Measurements from ENCODE around the gene ING4.

The ING4 gene

GRCh38 chr12:6635856-6636531 lies 26.9 kb downstream of the ING4 start, which contains the start of gene LPAR5:
TSS of gene LPAR5 (minus strand) at chr12:6635959. CDS start at chr12:6621248, 14,711 bp downstream.
- peak; percentile 32 for DNase-seq (ENCODE audit: low read depth)

GRCh38 chr12:6635375-6635855 lies 27.5 kb downstream of the ING4 start:
- peak; percentile 52 for DNase-seq (ENCODE audit: low read depth)

DNA sequence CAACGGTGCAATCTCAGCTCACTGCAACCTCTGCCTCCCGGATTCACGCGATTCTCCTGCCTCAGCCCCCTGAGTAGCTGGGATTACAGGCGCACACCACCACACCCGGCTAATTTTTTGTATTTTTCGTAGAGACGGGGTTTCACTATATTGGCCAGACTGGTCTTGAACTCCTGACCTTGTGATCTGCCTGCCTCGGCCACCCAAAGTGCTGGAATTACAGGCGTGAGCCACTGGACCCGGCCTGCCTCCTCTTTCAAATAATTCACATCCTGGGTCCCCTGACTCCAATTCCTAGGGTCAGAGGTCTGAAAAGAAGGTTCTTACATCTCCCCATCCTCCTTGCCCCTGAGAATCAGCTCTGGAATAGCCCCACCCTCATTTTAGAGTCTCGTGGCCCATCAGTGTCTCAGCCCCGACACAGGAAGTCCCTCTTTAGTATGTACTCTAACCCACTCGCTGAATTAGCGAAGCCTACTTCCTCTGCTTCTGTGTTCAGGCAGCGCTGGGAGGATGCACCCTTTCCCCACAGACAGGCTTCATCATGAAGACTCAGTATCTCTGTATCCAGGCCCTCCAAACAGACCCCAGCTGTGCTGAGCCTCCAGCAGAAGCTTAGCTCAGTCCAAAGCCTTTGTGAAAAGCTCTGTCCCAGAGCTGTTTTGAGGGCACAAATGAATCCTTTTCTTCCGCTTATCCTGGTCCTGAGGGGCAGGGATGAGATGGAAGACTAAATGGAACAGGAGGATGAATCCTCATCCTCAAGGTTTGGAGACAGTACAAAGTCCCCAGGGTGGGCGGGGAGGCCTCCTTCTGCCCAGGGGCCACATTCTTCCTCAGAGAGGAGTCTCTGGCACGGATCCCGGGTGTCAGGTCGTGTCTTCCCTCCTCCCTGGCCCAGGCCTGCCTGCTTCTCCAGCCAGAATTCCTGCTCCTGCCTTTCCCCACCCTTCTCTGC lies 30.6 kb downstream of the ING4 start:
- no peak for DNase-seq (ENCODE audit: low read depth)

DNA sequence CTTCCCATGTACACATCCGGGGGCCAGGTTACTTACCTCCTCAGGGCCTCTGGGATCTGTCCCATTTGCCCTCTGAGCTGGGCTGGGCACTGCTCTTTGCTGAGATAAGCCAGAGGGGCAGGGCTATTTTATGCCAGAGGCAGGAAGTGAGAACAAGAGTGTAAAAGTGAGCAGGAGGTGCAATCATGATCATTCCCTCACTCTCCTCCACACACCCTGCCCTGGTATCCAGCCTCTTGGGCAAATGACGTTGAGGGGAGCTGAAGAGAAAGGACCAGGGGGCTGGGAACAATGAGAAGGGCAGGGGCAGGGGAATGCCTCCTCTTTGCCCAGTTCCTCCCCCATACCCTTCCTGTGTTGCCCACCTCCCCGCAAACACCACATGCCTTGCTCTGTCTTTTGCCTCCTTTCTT lies 31.4 kb downstream of the ING4 start:
- no peak for DNase-seq (ENCODE audit: low read depth)

- DNase-seq (ENCODE audit: low read depth): no peak
Observed at GRCh38 chr12:6630736-6631135, 32.2 kb downstream of the ING4 start.

DNA sequence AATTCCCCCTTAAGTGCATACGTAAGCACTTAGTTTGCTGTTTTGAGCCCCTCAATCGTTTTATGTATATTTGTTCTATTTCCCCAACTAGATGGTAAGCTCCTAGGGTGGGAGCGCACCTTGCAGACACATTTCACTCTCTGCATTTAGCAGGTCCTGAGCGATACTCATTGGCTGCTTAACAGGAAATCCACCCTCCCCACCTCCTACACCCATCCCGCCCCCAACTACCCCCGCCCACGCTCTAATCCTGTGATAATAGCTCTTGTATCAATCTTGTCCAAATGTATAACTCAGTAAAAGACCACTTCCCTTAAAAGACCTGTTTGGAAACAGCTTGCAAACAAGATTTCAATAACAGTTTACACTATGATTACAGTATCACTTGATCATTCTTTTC lies 35.3 kb downstream of the ING4 start:
- no peak for DNase-seq (ENCODE audit: low read depth)

DNA sequence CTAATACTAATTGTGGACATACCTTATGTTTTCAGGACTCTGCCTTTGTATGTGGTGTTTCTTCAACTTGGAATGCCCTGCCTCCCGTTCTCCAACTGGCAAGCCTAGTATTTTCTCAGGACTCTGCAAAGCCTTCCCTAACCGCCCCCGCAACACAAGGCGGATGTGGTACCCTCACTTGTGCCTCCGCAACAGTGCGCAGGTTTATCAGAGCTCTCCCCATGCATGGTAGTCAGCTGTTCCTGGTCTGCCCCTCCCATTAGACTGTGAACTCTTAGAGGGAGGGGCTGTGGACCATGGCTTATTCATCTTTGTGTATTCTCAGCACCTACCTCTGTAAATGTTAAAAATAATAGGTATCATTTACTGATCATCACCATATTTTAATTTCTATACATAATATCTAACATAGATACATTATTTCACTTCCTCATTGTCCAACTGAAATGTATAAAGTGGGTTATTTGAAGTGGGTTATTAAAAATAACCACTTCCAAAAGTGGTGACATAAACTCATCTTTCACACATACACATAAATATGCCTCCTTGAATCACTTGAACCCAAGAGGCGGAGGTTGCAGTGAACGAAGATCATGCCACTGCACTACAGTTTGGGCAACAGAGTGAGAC lies 36.1 kb downstream of the ING4 start:
- DNase-seq (ENCODE audit: low read depth): no peak

- DNase-seq (ENCODE audit: low read depth): no peak
Observed at GRCh38 chr12:6620885-6621274, 42.0 kb downstream of the ING4 start.

- peak; percentile 50 for DNase-seq (ENCODE audit: low read depth)
Observed at GRCh38 chr12:6620137-6620884, 42.6 kb downstream of the ING4 start.

DNA sequence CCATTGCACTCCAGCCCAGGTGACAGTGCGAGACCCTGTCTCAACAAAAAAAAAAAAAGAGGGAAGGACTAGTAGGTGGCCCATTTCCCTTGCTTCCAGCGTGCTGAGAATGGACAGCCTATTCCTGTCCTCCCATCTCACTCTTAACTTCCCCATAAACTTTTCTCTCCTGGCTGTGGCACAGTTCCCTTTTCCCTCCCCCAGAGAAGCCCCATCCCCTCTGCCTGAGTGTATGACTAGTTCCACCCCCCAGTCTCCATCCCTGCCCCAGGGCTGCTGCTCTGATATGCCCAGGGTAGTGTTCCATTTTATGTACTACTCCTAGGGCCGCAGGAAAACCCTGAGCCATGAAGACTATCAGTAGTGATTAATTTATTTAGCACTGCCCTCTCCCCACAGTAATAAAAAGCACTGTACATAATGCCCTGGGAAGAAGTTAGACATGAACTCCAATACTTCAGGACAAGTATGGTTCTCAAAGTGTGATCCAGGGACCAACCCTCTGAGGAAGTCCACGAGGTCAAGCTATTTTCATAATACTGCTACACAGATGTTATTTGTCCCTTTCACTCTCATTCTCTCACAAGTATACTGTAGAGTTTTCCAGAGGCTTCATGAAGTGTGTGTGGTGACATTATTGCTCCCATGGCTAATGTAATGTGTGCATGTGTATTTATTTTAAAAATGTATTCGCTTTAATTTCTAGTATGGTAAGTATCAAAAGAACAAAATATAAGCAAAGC lies 44.3 kb downstream of the ING4 start:
- DNase-seq (ENCODE audit: low read depth): no peak

DNA sequence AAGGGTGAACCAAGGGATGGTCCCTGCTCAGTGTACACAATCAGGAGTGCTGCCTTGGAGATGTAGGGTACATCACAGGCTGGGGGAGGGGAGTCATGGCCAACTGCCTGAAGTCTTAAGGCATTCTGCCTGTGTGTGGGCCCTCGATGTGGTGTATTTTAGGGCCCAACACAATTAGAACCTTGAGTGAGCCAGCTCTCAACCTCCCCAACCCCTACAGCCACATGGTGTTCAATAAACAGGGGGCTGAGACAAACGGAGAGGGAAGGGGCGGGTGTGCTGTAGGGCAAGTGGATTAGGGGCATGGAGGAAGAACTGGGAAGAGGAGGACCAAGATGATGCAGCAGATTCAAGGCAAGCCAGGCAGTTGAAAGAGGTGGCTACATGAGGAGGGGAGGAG lies 47.1 kb downstream of the ING4 start:
- DNase-seq (ENCODE audit: low read depth): no peak

DNA sequence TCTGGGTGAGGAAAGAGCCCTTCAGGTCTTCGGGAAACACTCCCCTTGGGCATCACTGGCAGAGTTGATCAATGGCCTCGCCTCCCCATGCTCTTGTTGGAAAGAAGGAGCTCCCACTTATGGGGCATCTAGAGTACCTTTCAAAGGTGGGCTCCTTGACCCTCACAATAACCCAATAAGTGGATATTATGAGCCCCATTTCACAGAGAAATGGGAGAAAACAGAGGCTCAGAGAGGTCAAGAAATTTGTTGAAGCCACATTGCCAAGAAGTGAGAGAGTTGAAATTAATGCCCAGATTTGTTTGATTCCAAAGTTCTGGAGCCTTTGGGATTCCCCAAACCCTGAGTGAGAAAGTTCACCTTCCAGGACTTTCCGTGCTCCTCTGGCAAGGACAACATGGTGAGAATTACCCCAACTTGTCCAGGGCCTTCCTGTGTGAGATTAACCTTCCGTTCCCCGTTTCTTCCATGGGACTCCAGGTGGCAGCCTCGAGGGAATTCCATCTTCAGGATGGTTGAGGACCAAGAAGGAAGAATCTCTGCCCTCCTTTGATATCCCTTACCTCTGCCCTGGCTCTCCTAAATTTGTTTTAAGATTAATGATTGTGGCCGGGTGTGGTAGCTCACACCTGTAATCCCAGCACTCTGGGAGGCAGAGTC lies 48.3 kb downstream of the ING4 start:
- no peak for DNase-seq (ENCODE audit: low read depth)

DNA sequence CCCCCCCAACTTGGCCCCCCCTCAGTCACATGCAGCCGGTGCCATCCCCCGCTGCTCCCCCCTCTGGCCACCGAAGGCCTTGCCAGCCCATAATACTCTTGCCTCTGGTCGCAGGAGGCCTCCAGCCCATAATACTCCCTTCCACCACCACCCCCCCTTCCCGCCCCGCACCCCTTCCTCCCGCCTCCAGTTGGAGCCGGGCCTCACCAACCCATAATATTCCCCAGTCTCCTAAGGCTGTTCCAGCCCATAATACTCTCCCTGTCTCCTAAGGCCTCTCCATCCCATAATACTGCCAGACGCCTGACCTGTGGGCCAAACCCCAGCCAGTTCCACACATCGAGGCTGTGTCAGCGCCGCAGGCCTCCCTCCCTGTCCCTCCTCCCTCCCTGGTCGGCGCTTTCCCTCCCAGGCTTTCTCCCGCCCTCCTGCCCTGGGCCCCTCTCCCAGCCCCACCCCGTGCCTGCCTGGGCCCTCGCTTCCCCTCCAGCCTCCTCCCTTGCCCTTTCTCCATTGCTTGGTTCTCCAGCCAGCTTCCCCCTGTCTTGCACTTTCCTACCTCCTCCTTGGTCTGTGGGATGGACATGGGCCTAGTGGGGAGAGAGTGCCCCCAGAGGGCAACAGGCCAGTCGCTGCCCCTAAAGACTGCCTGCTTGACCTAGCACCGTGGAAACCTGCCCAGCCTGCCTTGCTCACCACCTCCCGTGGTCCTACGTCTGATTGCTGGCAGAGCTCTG lies 49.0 kb downstream of the ING4 start:
- no peak for DNase-seq (ENCODE audit: low read depth)

- DNase-seq (ENCODE audit: low read depth): no peak
Observed at GRCh38 chr12:6613015-6613775, 49.7 kb downstream of the ING4 start.

- DNase-seq (ENCODE audit: low read depth): no peak
Observed at GRCh38 chr12:6612652-6613014, 50.3 kb downstream of the ING4 start.

DNA sequence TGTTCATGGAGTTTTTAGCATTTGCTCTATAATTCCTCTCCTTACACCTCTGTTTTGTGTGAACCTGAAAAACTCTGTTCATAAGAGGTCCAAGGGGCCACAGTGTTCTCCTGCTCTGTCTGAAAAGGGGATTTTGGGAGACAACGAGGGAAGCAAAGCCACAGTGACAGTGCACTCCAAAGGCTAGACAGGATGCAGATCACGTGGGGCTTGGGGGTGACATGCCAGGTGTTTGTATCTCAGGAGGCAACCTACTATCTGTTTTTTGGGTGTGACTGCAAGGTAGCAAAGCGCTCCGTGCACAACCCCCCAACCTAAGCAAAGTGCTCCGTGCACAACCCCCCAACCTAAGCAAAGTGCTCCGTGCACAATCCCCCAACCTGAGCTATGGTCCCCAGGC lies 50.7 kb downstream of the ING4 start:
- DNase-seq (ENCODE audit: low read depth): no peak

GRCh38 chr12:6608592-6609281 lies 54.2 kb downstream of the ING4 start:
- DNase-seq (ENCODE audit: low read depth): no peak

GRCh38 chr12:6607751-6608591 lies 54.9 kb downstream of the ING4 start:
- peak; percentile 59 for DNase-seq (ENCODE audit: low read depth)

Measured in activated T-cell treated with anti-CD3 and anti-CD28 coated beads for 48 hours (primary cell).